ENCODE measurements around the gene RASGEF1C.

RASGEF1C gene

DNA sequence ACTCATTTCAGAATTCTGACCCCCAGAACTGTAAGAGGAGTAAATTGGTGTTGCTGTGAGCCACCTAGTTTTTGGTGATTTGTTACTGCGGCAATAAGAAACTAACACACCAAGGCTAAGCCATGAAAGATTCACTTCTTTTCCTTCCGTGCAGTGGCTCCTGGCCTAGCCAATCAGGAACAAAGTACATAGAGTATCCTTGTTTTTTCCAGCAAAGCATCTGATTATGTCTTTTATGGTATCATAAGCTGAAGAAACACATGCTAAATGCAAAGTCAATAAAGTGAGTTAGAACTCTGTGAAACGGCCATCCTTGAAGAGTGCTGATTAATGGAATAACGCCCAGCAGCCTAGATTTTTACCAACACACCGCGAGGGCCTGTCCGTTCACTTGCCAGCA is 148.8 kb downstream of the RASGEF1C start:
- DNase-seq (ENCODE audit: low read depth in 1 of 2, low spot score in 1 of 2) = no peak

DNA sequence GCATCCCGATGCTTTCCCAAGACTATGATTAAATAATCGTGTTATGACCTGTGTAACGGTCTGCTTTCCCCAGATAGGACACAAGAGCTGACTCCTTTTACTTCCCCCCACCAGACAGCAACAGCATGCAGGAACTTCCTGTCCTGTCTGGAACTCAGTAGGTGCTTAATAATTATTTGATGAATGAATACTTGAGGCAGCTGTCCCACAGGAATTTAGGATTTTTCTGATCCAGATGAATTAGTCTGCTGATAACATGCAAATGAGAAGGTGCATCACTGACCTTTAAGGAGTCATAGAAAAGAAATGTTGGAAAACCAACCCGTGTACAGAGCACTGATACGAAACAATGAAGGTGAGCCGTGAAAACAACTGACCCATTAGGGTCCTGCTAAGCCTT is 149.7 kb downstream of the RASGEF1C start:
- no peak for DNase-seq (ENCODE audit: low read depth in 1 of 2, low spot score in 1 of 2)

GRCh38 chr5:180056153-180056552 is 152.9 kb downstream of the RASGEF1C start:
- no peak for DNase-seq (ENCODE audit: low read depth in 1 of 2, low spot score in 1 of 2)

DNA sequence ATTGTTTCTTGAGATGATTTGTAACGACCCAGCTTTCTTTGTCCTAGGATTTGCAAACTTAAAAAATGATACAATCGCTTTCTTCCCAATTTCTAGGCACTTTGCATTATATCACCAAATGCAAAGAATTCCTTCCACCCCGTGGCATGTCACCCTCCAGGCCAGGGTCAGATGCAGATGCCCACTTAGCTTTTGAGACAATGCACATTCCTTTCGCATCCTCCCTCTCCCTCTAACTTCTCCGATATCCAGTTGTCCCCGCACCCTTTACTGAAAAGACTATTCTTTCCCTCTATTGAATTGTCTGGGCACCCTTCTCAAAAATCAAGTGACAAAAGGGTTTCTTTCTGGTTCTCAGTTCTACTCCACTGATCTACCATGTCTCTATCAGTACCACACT is 154.8 kb downstream of the RASGEF1C start:
- no peak for DNase-seq (ENCODE audit: low read depth in 1 of 2, low spot score in 1 of 2)

GRCh38 chr5:180053061-180053602 is 155.9 kb downstream of the RASGEF1C start:
- no peak for DNase-seq (ENCODE audit: low read depth in 1 of 2, low spot score in 1 of 2)

DNA sequence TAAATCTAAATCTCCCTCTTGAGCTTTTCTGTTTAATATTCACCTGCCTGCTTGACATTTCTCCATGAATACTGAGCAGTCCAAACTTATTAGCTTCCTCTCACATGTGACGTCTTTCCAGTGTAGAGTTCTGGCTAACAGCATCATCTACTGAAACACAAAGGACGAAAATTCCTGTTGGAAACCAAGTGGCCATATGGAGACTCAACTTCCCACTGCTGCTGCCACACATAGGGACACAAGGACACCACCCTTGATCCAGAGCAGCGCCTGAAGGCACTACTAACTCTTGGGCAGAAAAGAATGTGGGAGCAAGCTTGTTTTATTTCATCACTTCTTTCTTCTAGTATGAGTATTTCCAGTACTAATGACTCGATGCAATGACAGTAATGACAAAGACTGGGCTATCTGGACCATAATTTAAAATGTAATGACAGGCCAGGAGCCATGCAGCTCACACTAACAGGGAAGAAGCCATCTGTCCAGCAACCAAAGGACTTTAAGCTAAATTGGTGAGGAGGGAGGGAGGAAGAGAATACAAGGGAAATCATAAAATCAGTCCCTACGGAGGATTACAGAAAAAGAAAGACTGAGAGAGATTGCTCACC is 156.7 kb downstream of the RASGEF1C start:
- no peak for DNase-seq (ENCODE audit: low read depth in 1 of 2, low spot score in 1 of 2)
